Breast epithelium (tissue), 3 donors: Measurements from ENCODE around the gene GLCCI1.

Experiments
- CTCF ChIP-seq, 3 donors: fragments of 450-650 bp; IDR thresholded peaks; one replicate each; pipeline ENCODE4 v1.5.1; 2016 to 2017; ENCODE audit warnings: antibody characterized with exemption in 3 of 3, mild to moderate bottlenecking in 3 of 3, moderate library complexity in 3 of 3
- POLR2A ChIP-seq: fragments of 450-650 bp; IDR thresholded peaks from one replicate; pipeline ENCODE4 v1.6.1; 2016; ENCODE audit warnings: antibody characterized with exemption, mild to moderate bottlenecking, moderate library complexity

GRCh38 chr7:8064828-8065227 lies 96.2 kb downstream of the GLCCI1 start:
- no peak for TF ChIP-seq POLR2A
- TF ChIP-seq CTCF (IDR thresholded peaks at IDR 0.05): no peak
